OCI-LY7 (cell line): ENCODE measurements around the gene PRKG1.

Experiments
- EZH2phosphoT487 ChIP-seq: fragments of 200-600 bp; sonication (generic); IDR thresholded peaks from 2 replicates; pipeline ENCODE4 v1.6.1; 2018; ENCODE audit warnings: low read depth, borderline replicate concordance, mild to moderate bottlenecking, mixed run types, antibody characterized with exemption, low read length, moderate library complexity, mixed read lengths
- TF ChIP-seq, protein P1 (sequence below): fragments of 200-600 bp; sonication (generic); conservative IDR thresholded peaks from 2 replicates; pipeline ENCODE4 v1.5.1; 2014; ENCODE audit warnings: mild to moderate bottlenecking, antibody characterized with exemption, low read length, moderate library complexity, mixed read lengths

DNA sequence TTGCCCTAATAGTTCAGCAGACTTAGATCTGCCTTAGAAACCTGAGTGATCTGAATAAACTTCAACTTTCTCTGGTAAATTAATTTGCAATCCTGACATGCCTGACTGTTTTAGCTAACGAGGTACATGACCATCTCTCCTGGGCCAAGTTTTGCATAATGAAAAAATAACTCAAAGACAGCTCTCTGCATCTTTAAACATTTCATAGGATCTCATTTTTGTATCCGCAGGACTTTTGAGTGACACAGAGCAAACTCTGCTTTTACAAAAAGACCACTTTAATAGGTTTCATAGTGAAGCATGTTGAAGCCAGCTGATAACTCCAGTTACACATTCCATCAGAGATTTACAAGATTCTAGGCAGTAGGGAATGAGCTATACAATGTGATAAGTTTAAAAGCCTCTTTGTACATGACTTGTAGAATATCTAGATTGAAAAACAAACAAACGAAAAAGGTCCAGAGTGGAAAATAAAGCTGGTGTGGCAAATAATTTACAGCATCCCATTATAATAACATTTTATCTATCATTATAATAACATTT is 2.1 kb downstream of the PRKG1 start:
- TF ChIP-seq, protein P1, sequence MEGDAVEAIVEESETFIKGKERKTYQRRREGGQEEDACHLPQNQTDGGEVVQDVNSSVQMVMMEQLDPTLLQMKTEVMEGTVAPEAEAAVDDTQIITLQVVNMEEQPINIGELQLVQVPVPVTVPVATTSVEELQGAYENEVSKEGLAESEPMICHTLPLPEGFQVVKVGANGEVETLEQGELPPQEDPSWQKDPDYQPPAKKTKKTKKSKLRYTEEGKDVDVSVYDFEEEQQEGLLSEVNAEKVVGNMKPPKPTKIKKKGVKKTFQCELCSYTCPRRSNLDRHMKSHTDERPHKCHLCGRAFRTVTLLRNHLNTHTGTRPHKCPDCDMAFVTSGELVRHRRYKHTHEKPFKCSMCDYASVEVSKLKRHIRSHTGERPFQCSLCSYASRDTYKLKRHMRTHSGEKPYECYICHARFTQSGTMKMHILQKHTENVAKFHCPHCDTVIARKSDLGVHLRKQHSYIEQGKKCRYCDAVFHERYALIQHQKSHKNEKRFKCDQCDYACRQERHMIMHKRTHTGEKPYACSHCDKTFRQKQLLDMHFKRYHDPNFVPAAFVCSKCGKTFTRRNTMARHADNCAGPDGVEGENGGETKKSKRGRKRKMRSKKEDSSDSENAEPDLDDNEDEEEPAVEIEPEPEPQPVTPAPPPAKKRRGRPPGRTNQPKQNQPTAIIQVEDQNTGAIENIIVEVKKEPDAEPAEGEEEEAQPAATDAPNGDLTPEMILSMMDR, result no peak
- no peak for TF ChIP-seq EZH2phosphoT487
